HUES64 (cell line): Measurements from ENCODE around the gene WDR59.
A peak's percentile ranks its signal among the peaks of the same experiment; 100 is the strongest.
"Not testable (repeated sequence)": the region's sequence is repeated elsewhere in the genome, so short reads cannot be mapped to it uniquely, and the experiment has no call there.

Source experiments
- H3K27ac ChIP-seq: 2 replicates; pipeline ENCODE4 v1.7.0; 2013; ENCODE audit warnings: low read depth, low read length, inconsistent platforms
- H3K27me3 ChIP-seq: 2 replicates; pipeline ENCODE4 v1.6.1; 2013; ENCODE audit warnings: mild to moderate bottlenecking, low read length; ENCODE audit not compliant: insufficient read depth
- H3K36me3 ChIP-seq: 2 replicates; pipeline ENCODE4 v1.6.1; 2013; ENCODE audit warnings: mild to moderate bottlenecking, low read length; ENCODE audit not compliant: insufficient read depth
- H3K4me1 ChIP-seq: 2 replicates; pipeline ENCODE4 v1.6.1; 2013; ENCODE audit warnings: mild to moderate bottlenecking, low read length, moderate library complexity; ENCODE audit not compliant: insufficient read depth
- H3K4me3 ChIP-seq: 2 replicates; pipeline ENCODE4 v1.5.1; 2013; ENCODE audit warnings: mild to moderate bottlenecking, low read length, moderate library complexity
- H3K9ac ChIP-seq: 2 replicates; pipeline ENCODE4 v1.6.1; 2013; ENCODE audit warnings: mild to moderate bottlenecking, low read depth, low read length
- H3K9me3 ChIP-seq: 2 replicates; pipeline ENCODE4 v1.6.1; 2013; ENCODE audit warnings: low read depth, low read length; ENCODE audit not compliant: insufficient read depth
- WGBS: fragments of 150-250, 120-280 bp; methylation state at CpG from one replicate; pipeline ENCODE4 v1.1.7; 2013; ENCODE audit warnings: missing lambda C conversion rate; 5-methylcytosine and 5-hydroxymethylcytosine counted together

WDR59 gene

GRCh38 chr16:74998481-74999218, 13.7 kb upstream of the WDR59 start, which contains the start of gene ZNRF1:
ZNRF1 (plus strand) TSS chr16:74999024; CDS start chr16:74999672, 648 bp downstream.
- Histone ChIP-seq H3K27ac (peak within 1 kb of the TSS; percentile 79; the same call in 1 of the 2 replicates), H3K4me1 (peaks cover 22% of the 10 kb centered on the region)
- WGBS: 4% methylated on average over 73 of the region's 73 CpGs

GRCh38 chr16:74997042-74997491, 12.1 kb upstream of the WDR59 start:
- H3K36me3 ChIP-seq: no peaks in the 10 kb centered on the region
- WGBS: 98% methylated on average over 7 of the region's 8 CpGs
- H3K4me3 ChIP-seq: no peak overlapping the region
- H3K4me1 ChIP-seq: peaks cover 16% of the 10 kb centered on the region
- no peak overlapping the region for H3K27ac ChIP-seq
- H3K9ac ChIP-seq: no peak overlapping the region
- H3K9me3 ChIP-seq: no peaks in the 10 kb centered on the region
- peaks cover 4% of the 10 kb centered on the region for H3K27me3 ChIP-seq

More at GRCh38 chr16:74998481-74999218, 13.7 kb upstream of the WDR59 start, which contains the start of gene ZNRF1:
- no peaks in the 10 kb centered on the region; the same call in 1 of the 2 replicates for H3K36me3 ChIP-seq
- H3K9me3 ChIP-seq: no peaks in the 10 kb centered on the region
- peak within 1 kb of the TSS; percentile 59 for H3K4me3 ChIP-seq
- peaks cover 4% of the 10 kb centered on the region for H3K27me3 ChIP-seq
- H3K9ac ChIP-seq: peak within 1 kb of the TSS; percentile 83

GRCh38 chr16:74995986-74996385, 11.1 kb upstream of the WDR59 start:
- no peak overlapping the region for H3K4me3 ChIP-seq
- no peak overlapping the region for H3K9ac ChIP-seq
- no peak overlapping the region for H3K27ac ChIP-seq
- H3K4me1 ChIP-seq: peaks cover 12% of the 10 kb centered on the region
- no peaks in the 10 kb centered on the region for H3K9me3 ChIP-seq
- WGBS: 100% methylated on average over 1 of the region's 1 CpG
- H3K36me3 ChIP-seq: no peaks in the 10 kb centered on the region
- peaks cover 4% of the 10 kb centered on the region for H3K27me3 ChIP-seq

DNA sequence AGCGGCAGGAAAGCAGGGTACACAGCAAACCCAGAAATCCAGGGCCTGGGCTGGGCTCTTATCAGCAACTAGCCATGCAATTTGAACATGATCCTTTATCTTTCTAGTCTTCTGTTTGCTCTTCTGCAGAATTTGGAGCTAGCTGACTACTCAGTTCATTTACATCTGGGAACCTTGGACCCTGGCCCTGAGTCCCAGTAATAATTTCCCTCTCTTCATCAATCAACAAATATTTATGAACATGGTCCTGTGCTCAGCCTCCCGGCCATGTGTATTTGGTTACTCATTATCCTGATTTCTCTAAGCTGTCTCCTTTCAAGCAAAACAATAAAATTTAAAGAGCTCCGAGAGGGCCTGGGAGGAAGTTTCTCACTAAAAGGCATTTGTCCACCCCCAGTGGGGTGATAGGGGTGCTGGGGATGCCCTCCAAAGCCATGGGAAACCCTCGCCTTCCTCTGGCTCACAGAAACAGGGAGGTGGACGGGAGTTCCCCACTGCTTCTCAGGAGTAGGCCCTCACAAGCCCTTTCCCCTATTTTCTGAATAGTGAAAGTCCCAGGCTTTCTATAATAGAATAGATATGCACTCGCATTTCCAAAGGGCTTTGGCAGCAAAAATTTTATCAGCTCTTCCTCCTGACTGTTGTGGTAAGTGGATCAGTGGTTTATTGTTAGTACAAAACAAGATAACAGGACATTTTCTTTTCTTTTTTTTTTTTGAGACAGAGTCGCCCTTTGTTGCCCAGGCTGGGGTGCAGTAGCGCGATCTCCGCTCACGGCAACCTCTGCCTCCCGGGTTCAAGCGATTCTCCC, 6.9 kb upstream of the WDR59 start:
- no peak overlapping the region for H3K27ac ChIP-seq
- H3K27me3 ChIP-seq: no peaks in the 10 kb centered on the region
- WGBS: 81% methylated on average over 12 of the region's 13 CpGs
- no peak overlapping the region for H3K4me3 ChIP-seq
- no peaks in the 10 kb centered on the region for H3K36me3 ChIP-seq
- 0 out of 2 replicates have a peak, but pooled peaks cover under 1% of the 10 kb centered on the region for H3K4me1 ChIP-seq
- H3K9ac ChIP-seq: no peak overlapping the region
- no peaks in the 10 kb centered on the region for H3K9me3 ChIP-seq

GRCh38 chr16:74991268-74991592, 6.3 kb upstream of the WDR59 start:
- H3K36me3 ChIP-seq: no peaks in the 10 kb centered on the region
- no peak overlapping the region for H3K4me3 ChIP-seq
- no peaks in the 10 kb centered on the region for H3K9me3 ChIP-seq
- H3K4me1 ChIP-seq: no peaks in the 10 kb centered on the region
- 80% methylated on average over 5 of the region's 5 CpGs for WGBS
- H3K27ac ChIP-seq: no peak overlapping the region
- no peak overlapping the region for H3K9ac ChIP-seq
- H3K27me3 ChIP-seq: no peaks in the 10 kb centered on the region

DNA sequence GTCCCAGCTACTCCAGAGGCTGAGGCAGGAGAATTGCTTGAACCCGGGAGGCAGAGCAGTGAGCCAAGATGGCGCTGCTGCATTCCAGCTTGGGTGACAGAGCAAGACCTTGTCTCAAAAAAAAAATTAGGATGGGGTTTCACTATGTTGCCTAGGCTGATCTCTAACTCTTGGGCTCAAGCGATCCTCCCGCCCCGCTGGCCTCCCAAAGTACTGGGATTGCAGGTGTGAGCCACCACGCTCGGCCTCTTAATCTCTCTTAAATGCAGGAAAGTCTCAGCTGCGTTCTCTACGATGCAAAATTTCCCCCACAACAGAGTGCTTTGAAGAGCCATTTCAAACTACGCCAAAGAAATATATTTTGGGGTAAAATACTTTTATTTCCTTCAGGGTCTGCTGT, 5.9 kb upstream of the WDR59 start:
- H3K27me3 ChIP-seq: no peaks in the 10 kb centered on the region
- no peak overlapping the region for H3K27ac ChIP-seq
- no peak overlapping the region for H3K9ac ChIP-seq
- no peaks in the 10 kb centered on the region for H3K9me3 ChIP-seq
- H3K36me3 ChIP-seq: no peaks in the 10 kb centered on the region
- H3K4me1 ChIP-seq: no peaks in the 10 kb centered on the region
- H3K4me3 ChIP-seq: no peak overlapping the region
- 97% methylated on average over 10 of the region's 10 CpGs for WGBS

DNA sequence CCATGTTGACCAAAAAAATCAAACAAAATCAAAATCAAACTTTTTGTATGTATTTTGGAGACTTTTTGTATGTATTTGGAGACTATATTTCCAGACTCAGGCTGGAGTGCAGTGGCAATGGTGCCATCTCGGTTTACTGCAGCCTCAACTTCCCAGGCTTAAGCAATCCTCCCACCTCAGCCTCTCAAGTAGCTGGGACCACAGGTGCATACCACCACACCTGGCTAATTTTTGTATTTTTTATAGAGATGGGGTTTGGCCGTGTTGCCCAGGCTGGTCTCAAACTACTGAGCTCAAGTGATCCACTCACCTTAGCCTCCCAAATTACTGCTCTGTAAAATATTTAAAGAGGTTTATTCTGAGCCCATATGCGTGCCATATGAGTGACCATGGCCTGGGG, 4.9 kb upstream of the WDR59 start:
- not testable (repeated sequence) for H3K27ac ChIP-seq, H3K9ac ChIP-seq, H3K4me3 ChIP-seq, H3K9me3 ChIP-seq, H3K4me1 ChIP-seq, H3K36me3 ChIP-seq, H3K27me3 ChIP-seq
- 91% methylated on average over 3 of the region's 3 CpGs for WGBS

- Histone ChIP-seq H3K27me3 (no peaks in the 10 kb centered on the region), H3K36me3 (no peaks in the 10 kb centered on the region), H3K9me3 (no peaks in the 10 kb centered on the region), H3K4me3 (no peak overlapping the region), H3K9ac (no peak overlapping the region), H3K4me1 (no peaks in the 10 kb centered on the region), H3K27ac (no peak overlapping the region)
- 79% methylated on average over 8 of the region's 8 CpGs for WGBS
Observed at GRCh38 chr16:74987027-74987681, 2.2 kb upstream of the WDR59 start.

- peak overlapping the region; percentile 86 for H3K9ac ChIP-seq
- peak overlapping the region; percentile 93 for H3K4me3 ChIP-seq
- peak overlapping the region; percentile 84 for H3K27ac ChIP-seq
- H3K36me3 ChIP-seq: no peaks in the 10 kb centered on the region; the same call in 1 of the 2 replicates
- H3K4me1 ChIP-seq: no peaks in the 10 kb centered on the region
- WGBS: 43% methylated on average over 11 of the region's 13 CpGs
- no peaks in the 10 kb centered on the region for H3K27me3 ChIP-seq
- no peaks in the 10 kb centered on the region for H3K9me3 ChIP-seq
Observed at GRCh38 chr16:74984194-74984528, 762 bp downstream of the WDR59 start.

- 100% methylated on average over 1 of the region's 1 CpG for WGBS
- H3K27me3 ChIP-seq: no peaks in the 10 kb centered on the region
Observed at GRCh38 chr16:74982256-74982655, 2.7 kb downstream of the WDR59 start.

DNA sequence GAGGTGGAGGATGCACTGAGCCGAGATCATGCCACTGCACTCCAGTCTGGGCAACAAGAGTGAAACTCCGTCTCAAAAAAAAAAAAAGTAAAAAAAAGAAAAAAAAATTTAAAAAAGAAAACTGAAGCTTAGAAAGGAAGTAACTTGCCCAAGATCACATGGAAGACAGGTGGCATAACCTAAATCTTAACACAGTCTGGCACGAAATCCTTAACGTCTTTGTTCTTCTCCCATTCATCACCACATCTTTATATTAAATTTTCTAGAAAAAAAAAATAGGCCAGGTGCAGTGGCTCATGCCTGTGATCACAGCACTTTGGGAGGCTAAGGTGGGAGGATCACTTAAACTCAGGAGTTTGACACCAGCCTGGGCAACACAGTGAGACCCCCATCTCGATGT, 9.3 kb downstream of the WDR59 start:
- WGBS: 95% methylated on average over 3 of the region's 5 CpGs
- Histone ChIP-seq H3K27me3 (no peaks in the 10 kb centered on the region), H3K9ac (no peak overlapping the region), H3K27ac (no peak overlapping the region), H3K4me1 (no peaks in the 10 kb centered on the region), H3K9me3 (no peaks in the 10 kb centered on the region), H3K36me3 (peaks cover 18% of the 10 kb centered on the region), H3K4me3 (no peak overlapping the region)

More at GRCh38 chr16:74982256-74982655, 2.7 kb downstream of the WDR59 start:
- Histone ChIP-seq H3K36me3 (peaks cover 9% of the 10 kb centered on the region), H3K27ac (no peak overlapping the region), H3K4me1 (no peaks in the 10 kb centered on the region), H3K4me3 (no peak overlapping the region), H3K9me3 (no peaks in the 10 kb centered on the region), H3K9ac (no peak overlapping the region)
